Lung (tissue), 12 donors: ENCODE results near the gene HPSE2. TPM values are rescaled to one million over a fixed set of nuclear protein-coding genes. Genes with fewer than 3 reads are reported as not detected.

Experiments used
- ATAC-seq: fragments of 200-7000 bp; cut with Tn5 transposase; one replicate; pipeline ENCODE4 v1.9.1; 2020; ENCODE audit warnings: moderate number of reproducible peaks; ENCODE audit not compliant: insufficient read depth, low FRiP score
- DNase-seq, 3 donors: peaks; one replicate each; pipeline ENCODE4 v3.0.0-alpha.2; 2013 to 2017
- H3K27ac ChIP-seq, 2 donors: one replicate each; pipeline ENCODE4 v1.5.1; 2013; ENCODE audit warnings: mild to moderate bottlenecking in 2 of 2, moderate library complexity in 2 of 2, control low read depth in 1 of 2, inconsistent platforms in 1 of 2, low read depth in 1 of 2, low read length in 1 of 2
- H3K27me3 ChIP-seq, 3 donors: one replicate each; pipeline ENCODE4 v1.5.1; 2013; ENCODE audit warnings: low read length in 2 of 3; ENCODE audit not compliant: control insufficient read depth in 3 of 3, insufficient read depth in 3 of 3
- H3K36me3 ChIP-seq, 4 donors: one replicate each; pipeline ENCODE4 v1.5.1; 2013; ENCODE audit warnings: low read length in 4 of 4, mild to moderate bottlenecking in 1 of 4, moderate library complexity in 1 of 4; ENCODE audit not compliant: control insufficient read depth in 4 of 4, insufficient read depth in 4 of 4
- H3K4me1 ChIP-seq, 5 donors: one replicate each; pipeline ENCODE4 v1.5.1; 2013; ENCODE audit warnings: low read length in 5 of 5, mild to moderate bottlenecking in 2 of 5, moderate library complexity in 1 of 5; ENCODE audit not compliant: control insufficient read depth in 5 of 5, insufficient read depth in 5 of 5
- H3K4me3 ChIP-seq: one replicate; pipeline ENCODE4 v1.5.1; 2013; ENCODE audit warnings: mild to moderate bottlenecking, control low read depth, moderate library complexity
- H3K9ac ChIP-seq, 2 donors: one replicate each; pipeline ENCODE4 v1.5.1; 2013; ENCODE audit warnings: low read length in 2 of 2, control low read depth in 1 of 2; ENCODE audit not compliant: insufficient read depth in 1 of 2
- H3K9me3 ChIP-seq, 4 donors: one replicate each; pipeline ENCODE4 v1.5.1; 2013; ENCODE audit warnings: low read length in 3 of 4, mild to moderate bottlenecking in 1 of 4, moderate library complexity in 1 of 4; ENCODE audit not compliant: control insufficient read depth in 4 of 4, insufficient read depth in 3 of 4
- CTCF ChIP-seq: IDR thresholded peaks from 2 replicates; pipeline ENCODE4 v1.5.1; 2012; ENCODE audit warnings: mild to moderate bottlenecking; ENCODE audit errors: control extremely low read depth, extremely low read depth
- WGBS, 2 donors: extraction: QIAGEN DNeasy Blood & Tissue Kit; methylation state at CpG; one replicate each; pipeline ENCODE4 v1.1.7; 2013; 5-methylcytosine and 5-hydroxymethylcytosine counted together
- polyA plus RNA-seq, 2 donors: library from polyadenylated mRNA; stranded (reverse); fragments of 200-250 nt; gene quantifications; one replicate each; pipeline ENCODE4 v1.2.1, GENCODE V29; 2013
- total RNA-seq, 2 donors: library from RNA; depleted of rRNA in 1 of 2; stranded (reverse); fragments of >200 nt in 1 of 2; gene quantifications; one replicate each; pipeline ENCODE4 v1.2.1, GENCODE V29; 2014 to 2021
- donor health status: control.
- donor health status: control.
- donor health status: Bipolar disorder and iron deficiency.
- donor health status: healthy.
- donor health status: DM: yes; HTN: yes; CAD: no.

The HPSE2 gene
- total and polyA plus RNA-seq, 4 donors: 0.32 to 47.3 (median 1.9) TPM

DNA sequence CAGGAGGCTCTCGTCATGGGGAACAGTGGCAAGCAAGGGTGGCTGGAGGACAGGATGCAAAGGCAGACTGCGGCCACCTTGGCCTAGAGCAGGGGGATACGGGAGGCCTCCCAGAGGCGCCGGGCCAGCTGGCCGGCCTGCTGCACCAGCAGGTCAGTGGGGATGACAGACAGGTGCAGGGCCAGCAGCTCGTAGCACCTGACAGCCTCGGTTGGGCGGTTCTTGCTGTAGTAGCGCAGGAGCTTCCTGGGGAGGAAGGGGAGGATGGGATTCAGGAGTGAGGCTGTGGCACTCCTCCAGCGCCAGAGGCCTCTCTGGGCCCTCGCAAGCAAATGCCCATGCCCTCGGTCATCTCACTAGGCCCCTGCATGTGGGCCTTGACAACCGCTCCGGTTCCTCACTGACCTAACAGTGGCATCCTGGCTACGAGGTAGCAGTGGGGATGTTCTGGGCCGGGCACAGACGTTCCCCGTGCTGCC lies 818.1 kb downstream of the HPSE2 start:
- DNase-seq: no peak
- TF ChIP-seq CTCF: no peak
- no peak for ATAC-seq
- WGBS, 2 donors: 96 to 97% methylated on average over 19 of the region's 19 CpGs
- H3K27ac ChIP-seq: no peak overlapping the region
- no peak overlapping the region for H3K4me3 ChIP-seq
- no peaks in the 10 kb centered on the region for H3K9me3 ChIP-seq
- peaks cover 0 to 45% (median 10%) of the 10 kb centered on the region in 4 donors for H3K36me3 ChIP-seq
- H3K27me3 ChIP-seq: no peaks in the 10 kb centered on the region
- no peak overlapping the region for H3K9ac ChIP-seq
- H3K4me1 ChIP-seq: peaks cover 4 to 23% (median 11%) of the 10 kb centered on the region in 5 donors

DNA sequence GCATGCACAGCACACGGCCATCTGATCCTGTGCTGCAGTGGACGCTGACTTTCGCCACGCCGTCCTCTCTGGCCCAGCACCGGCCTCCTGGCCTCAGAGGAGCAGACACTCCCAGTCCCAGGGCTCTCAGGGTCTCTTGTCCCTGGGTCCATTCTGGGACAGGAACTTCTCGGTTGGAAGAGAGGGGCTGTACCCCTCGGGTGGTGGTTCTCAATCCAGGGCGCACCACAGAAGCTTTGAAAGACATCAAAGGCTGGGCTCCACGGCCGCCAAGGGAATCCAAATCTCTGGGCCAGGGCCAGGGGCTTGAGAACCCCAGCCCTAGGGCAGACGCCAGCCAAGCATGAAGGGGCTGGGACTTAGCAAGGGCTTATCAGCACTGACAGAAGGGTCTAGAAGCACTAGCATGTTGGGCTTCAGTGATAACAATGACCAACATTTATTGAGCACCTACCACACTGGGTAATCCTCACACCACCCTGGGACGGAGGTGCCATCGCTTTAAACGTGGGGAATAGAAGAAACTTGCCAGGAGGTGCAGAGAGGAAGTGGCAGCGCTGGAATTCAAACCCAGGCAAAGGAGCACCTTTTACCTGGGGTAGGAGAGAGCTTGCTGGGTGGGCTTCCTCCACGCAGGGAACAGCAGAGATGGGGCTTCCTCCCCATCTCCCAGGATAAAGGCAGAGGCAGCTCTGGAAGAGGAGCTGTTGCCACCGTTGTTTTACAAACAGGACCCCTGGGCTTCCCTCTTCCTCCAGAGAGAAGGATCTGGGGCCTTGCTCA lies 818.9 kb downstream of the HPSE2 start:
- H3K27ac ChIP-seq: no peak overlapping the region
- 94 to 95% methylated on average over 18 of the region's 18 CpGs for WGBS, 2 donors
- H3K36me3 ChIP-seq: peaks cover 0 to 42% (median 10%) of the 10 kb centered on the region in 4 donors
- no peak overlapping the region for H3K4me3 ChIP-seq
- no peaks in the 10 kb centered on the region for H3K9me3 ChIP-seq
- peaks cover 4 to 31% (median 15%) of the 10 kb centered on the region in 5 donors for H3K4me1 ChIP-seq
- ATAC-seq (no peak), DNase-seq (no peak)
- TF ChIP-seq CTCF: no peak
- no peak overlapping the region for H3K9ac ChIP-seq
- H3K27me3 ChIP-seq: no peaks in the 10 kb centered on the region

- H3K27ac ChIP-seq: peak overlapping the region in 1 of 2 donors; percentile 88
- no peak overlapping the region for H3K9ac ChIP-seq
- H3K9me3 ChIP-seq: no peaks in the 10 kb centered on the region
- TF ChIP-seq CTCF: no peak
- H3K36me3 ChIP-seq: peaks cover 0 to 40% (median 12%) of the 10 kb centered on the region in 4 donors
- peaks cover 4 to 41% (median 17%) of the 10 kb centered on the region in 5 donors for H3K4me1 ChIP-seq
- DNase-seq: peak in 2 of 3 donors; percentile 48 to 54
- 75 to 83% methylated on average over 8 of the region's 8 CpGs for WGBS, 2 donors
- no peak overlapping the region for H3K4me3 ChIP-seq
- no peak for ATAC-seq
- H3K27me3 ChIP-seq: no peaks in the 10 kb centered on the region
These were observed 819.9 kb downstream of the HPSE2 start for GRCh38 chr10:98415731-98416119.
